ENCODE results near the gene PTPRN2. TPM values are rescaled to one million over a fixed set of nuclear protein-coding genes. Genes with fewer than 3 reads are reported as not detected.
"Not testable (repeated sequence)": the region's sequence is repeated elsewhere in the genome, so short reads cannot be mapped to it uniquely, and the experiment has no call there.

PTPRN2 gene
- polyA plus RNA-seq, 4 donors, result 7.4 to 9.6 (median 8.8) TPM

GRCh38 chr7:157669768-157670351 lies 917.8 kb downstream of the PTPRN2 start:
- DNase-seq (ENCODE audit: low read depth in 4 of 4, low spot score in 3 of 4), result no peak

- no peak for DNase-seq (ENCODE audit: low read depth in 4 of 4, low spot score in 3 of 4)
These were observed 918.5 kb downstream of the PTPRN2 start for GRCh38 chr7:157668884-157669767.

- DNase-seq (ENCODE audit: low read depth in 4 of 4, low spot score in 3 of 4), result no peak
These were observed 919.3 kb downstream of the PTPRN2 start for GRCh38 chr7:157668221-157668883.

- no peak for DNase-seq (ENCODE audit: low read depth in 4 of 4, low spot score in 3 of 4)
These were observed 919.9 kb downstream of the PTPRN2 start for GRCh38 chr7:157667731-157668130.

- DNase-seq (ENCODE audit: low read depth in 4 of 4, low spot score in 3 of 4), result no peak
These were observed 920.4 kb downstream of the PTPRN2 start for GRCh38 chr7:157667261-157667660.

- no peak for DNase-seq (ENCODE audit: low read depth in 4 of 4, low spot score in 3 of 4)
These were observed 921.0 kb downstream of the PTPRN2 start for GRCh38 chr7:157666530-157667040.

- DNase-seq (ENCODE audit: low read depth in 4 of 4, low spot score in 3 of 4), result not testable (repeated sequence)
These were observed 922.0 kb downstream of the PTPRN2 start for GRCh38 chr7:157665634-157665988.

GRCh38 chr7:157664871-157665633 lies 922.6 kb downstream of the PTPRN2 start:
- no peak for DNase-seq (ENCODE audit: low read depth in 4 of 4, low spot score in 3 of 4)

GRCh38 chr7:157664034-157664433 lies 923.6 kb downstream of the PTPRN2 start:
- no peak for DNase-seq (ENCODE audit: low read depth in 4 of 4, low spot score in 3 of 4)

- no peak for DNase-seq (ENCODE audit: low read depth in 4 of 4, low spot score in 3 of 4)
These were observed 924.5 kb downstream of the PTPRN2 start for GRCh38 chr7:157662981-157663716.

- no peak for DNase-seq (ENCODE audit: low read depth in 4 of 4, low spot score in 3 of 4)
These were observed 925.4 kb downstream of the PTPRN2 start for GRCh38 chr7:157662110-157662791.

GRCh38 chr7:157661611-157661975 lies 926.0 kb downstream of the PTPRN2 start:
- no peak for DNase-seq (ENCODE audit: low read depth in 4 of 4, low spot score in 3 of 4)

GRCh38 chr7:157660971-157661610 lies 926.5 kb downstream of the PTPRN2 start:
- no peak for DNase-seq (ENCODE audit: low read depth in 4 of 4, low spot score in 3 of 4)

- DNase-seq (ENCODE audit: low read depth in 4 of 4, low spot score in 3 of 4), result no peak
These were observed 928.7 kb downstream of the PTPRN2 start for GRCh38 chr7:157658851-157659412.

GRCh38 chr7:157657741-157658740 lies 929.6 kb downstream of the PTPRN2 start:
- DNase-seq (ENCODE audit: low read depth in 4 of 4, low spot score in 3 of 4), result no peak

- DNase-seq (ENCODE audit: low read depth in 4 of 4, low spot score in 3 of 4), result no peak
These were observed 931.3 kb downstream of the PTPRN2 start for GRCh38 chr7:157656195-157656769.

- no peak for DNase-seq (ENCODE audit: low read depth in 4 of 4, low spot score in 3 of 4)
These were observed 933.3 kb downstream of the PTPRN2 start for GRCh38 chr7:157654350-157654749.

Measured in right renal pelvis (tissue), 4 donors.